GM18858 (cell line): ENCODE data around the gene TCF3.
"Not testable (repeated sequence)": the region's sequence is repeated elsewhere in the genome, so short reads cannot be mapped to it uniquely, and the experiment has no call there.

Experiments
- ATAC-seq: cut with Tn5 transposase; IDR thresholded peaks from one replicate; pipeline ENCODE4 v1.9.1; 2021; ENCODE audit not compliant: unreplicated experiment

Gene TCF3

GRCh38 chr19:1652471-1653299, at the start of gene TCF3:
Gene TCF3 (minus strand): TSS chr19:1652615. CDS start chr19:1650248, 2,367 bp downstream.
- peak; percentile 49 for ATAC-seq

- no peak for ATAC-seq
Observed at GRCh38 chr19:1700733-1701663, 48.6 kb upstream of the TCF3 start.

- no peak for ATAC-seq
Observed at GRCh38 chr19:1699998-1700732, 47.8 kb upstream of the TCF3 start.

- no peak for ATAC-seq
Observed at GRCh38 chr19:1699386-1699785, 47.0 kb upstream of the TCF3 start.

- no peak for ATAC-seq
Observed at GRCh38 chr19:1698636-1699035, 46.2 kb upstream of the TCF3 start.

GRCh38 chr19:1695481-1695880, 43.1 kb upstream of the TCF3 start:
- not testable (repeated sequence) for ATAC-seq

- ATAC-seq: no peak
Observed at GRCh38 chr19:1691589-1692290, 39.3 kb upstream of the TCF3 start.

GRCh38 chr19:1690699-1691307, 38.4 kb upstream of the TCF3 start:
- ATAC-seq: no peak

- not testable (repeated sequence) for ATAC-seq
Observed at GRCh38 chr19:1685785-1686184, 33.4 kb upstream of the TCF3 start.

- ATAC-seq: no peak
Observed at GRCh38 chr19:1685046-1685445, 32.6 kb upstream of the TCF3 start.

- ATAC-seq: no peak
Observed at GRCh38 chr19:1684573-1684912, 32.1 kb upstream of the TCF3 start.

GRCh38 chr19:1683869-1684572, 31.6 kb upstream of the TCF3 start:
- no peak for ATAC-seq

GRCh38 chr19:1680976-1681375, 28.6 kb upstream of the TCF3 start:
- ATAC-seq: no peak

- no peak for ATAC-seq
Observed at GRCh38 chr19:1678073-1678472, 25.7 kb upstream of the TCF3 start.

- ATAC-seq: no peak
Observed at GRCh38 chr19:1676351-1677266, 24.2 kb upstream of the TCF3 start.

- no peak for ATAC-seq
Observed at GRCh38 chr19:1675633-1676350, 23.4 kb upstream of the TCF3 start.

GRCh38 chr19:1674293-1674679, 21.9 kb upstream of the TCF3 start:
- no peak for ATAC-seq
